K562 (cell line): ENCODE data around the gene TMEM184B. TPM values are rescaled to one million over a fixed set of nuclear protein-coding genes. Genes with fewer than 3 reads are reported as not detected.
A peak's percentile ranks its signal among the peaks of the same experiment; 100 is the strongest.

Experiments
- CHD4 ChIP-seq: fragments of 200-600 bp; sonication (generic); IDR thresholded peaks from 3 replicates; pipeline ENCODE4 v1.6.1; 2012; ENCODE audit warnings: low read depth, mild to moderate bottlenecking, mixed read lengths, low read length, inconsistent platforms; ENCODE audit not compliant: insufficient read depth, insufficient replicate concordance, poor library complexity, severe bottlenecking
- L3MBTL2 ChIP-seq: fragments of 450-650 bp; IDR thresholded peaks from 2 replicates; pipeline ENCODE4 v1.6.1; 2016; ENCODE audit warnings: mild to moderate bottlenecking, moderate library complexity
- MAFF ChIP-seq: IDR thresholded peaks from 2 replicates; pipeline ENCODE4 v1.6.1; 2012; ENCODE audit warnings: low read length, improper control_type of control experiment
- NR3C1 ChIP-seq: sonication (generic); formaldehyde crosslinking; IDR thresholded peaks from 2 replicates; pipeline ENCODE4 v1.8.1; 2022; ENCODE audit warnings: missing genetic modification reagents
- RBFOX2 ChIP-seq: fragments of 200-400 bp; formaldehyde crosslinking; IDR thresholded peaks from 2 replicates; pipeline ENCODE4 v1.6.1; 2017; ENCODE audit warnings: low read depth, mild to moderate bottlenecking, low read length, moderate library complexity
- SMAD4 ChIP-seq: fragments of 250-450 bp; sonication (Bioruptor Pico); conservative IDR thresholded peaks from 2 replicates; pipeline ENCODE4 v1.8.0; 2021; ENCODE audit warnings: inconsistent platforms, mild to moderate bottlenecking, moderate library complexity
- TCF7 ChIP-seq: sonication (generic); IDR thresholded peaks from 2 replicates; pipeline ENCODE4 v1.6.1; 2016; ENCODE audit warnings: antibody characterized with exemption, borderline replicate concordance
- U2AF1 ChIP-seq: fragments of 200-400 bp; formaldehyde crosslinking; optimal IDR thresholded peaks from 2 replicates; pipeline ENCODE3; 2017; ENCODE audit warnings: mild to moderate bottlenecking, low read depth, low read length, moderate library complexity
- USF1 ChIP-seq: sonication (generic); formaldehyde crosslinking; IDR thresholded peaks from 2 replicates; pipeline ENCODE4 v1.9.0; 2022; ENCODE audit warnings: mild to moderate bottlenecking, missing genetic modification reagents
- ZBTB12 ChIP-seq: fragments of 250-450 bp; sonication (Bioruptor Pico); IDR thresholded peaks from 2 replicates; pipeline ENCODE4 v1.4.0; 2020
- ZBTB7A ChIP-seq: IDR thresholded peaks from 2 replicates; pipeline ENCODE4 v1.6.1; 2011; ENCODE audit warnings: low read depth, mild to moderate bottlenecking, low read length, moderate library complexity, borderline replicate concordance; ENCODE audit not compliant: control insufficient read depth
- ZC3H11A ChIP-seq: IDR thresholded peaks from 2 replicates; pipeline ENCODE4 v1.6.1; 2012; ENCODE audit warnings: low read depth, low read length, improper control_type of control experiment
- ZNF644 ChIP-seq: fragments of 200-800 bp; sonication (Bioruptor generic); IDR thresholded peaks from 2 replicates; pipeline ENCODE4 v1.6.1; 2016; ENCODE audit warnings: low read depth, missing genetic modification characterization, missing compliant biosample characterization
- ZSCAN32 ChIP-seq: fragments of 450-650 bp; formaldehyde crosslinking; IDR thresholded peaks from 2 replicates; pipeline ENCODE4 v1.4.0; 2020; ENCODE audit warnings: mild to moderate bottlenecking, moderate library complexity
- polyA plus RNA-seq, 8 experiments: library from polyadenylated mRNA; depleted of rRNA in 4 of 8; stranded (reverse) in 5 of 8; unstranded in 3 of 8; fragments of >200 nt; fragmentation: Nextera tagmentation in 2 of 8; fragmentation: Illumina TruSeq in 1 of 8; extraction: Ambion mirVana in 2 of 8; extraction: Trizol in 1 of 8; gene quantifications; 2 replicates each; pipeline versions ENCODE4 v1.2.1 to v1.2.3, GENCODE V29; 2011 to 2014; ENCODE audit warnings: inconsistent platforms in 1 of 8, missing spikeins in 1 of 8
- total RNA-seq, 7 experiments: library from RNA; depleted of rRNA in 6 of 7; stranded (reverse); fragments of >200 nt in 6 of 7; fragmentation: Illumina TruSeq in 2 of 7; extraction: Trizol in 2 of 7; gene quantifications; 2 replicates each; pipeline versions ENCODE4 v1.2.1 to v1.2.3, GENCODE V29; 2011 to 2021; ENCODE audit warnings: low replicate concordance in 1 of 7
- TF ChIP-seq, protein P1 (sequence below), 3 experiments: fragments of 200-800 bp in 1 of 3; sonication (Bioruptor generic) in 1 of 3; sonication (generic) in 1 of 3; formaldehyde crosslinking in 1 of 3; IDR thresholded peaks; 2 replicates each; pipeline versions ENCODE4 v1.6.1 to v1.8.0; 2016 to 2022; ENCODE audit warnings: mild to moderate bottlenecking in 2 of 3, missing compliant biosample characterization in 2 of 3, missing genetic modification characterization in 2 of 3, missing genetic modification reagents in 1 of 3

Gene TMEM184B
- total and polyA plus RNA-seq, 9 of the 15 experiments (the other 6 are each of a cell fraction or from before 2014, with no cell fraction given): 0.31 to 25.1 (median 6.2) TPM

DNA sequence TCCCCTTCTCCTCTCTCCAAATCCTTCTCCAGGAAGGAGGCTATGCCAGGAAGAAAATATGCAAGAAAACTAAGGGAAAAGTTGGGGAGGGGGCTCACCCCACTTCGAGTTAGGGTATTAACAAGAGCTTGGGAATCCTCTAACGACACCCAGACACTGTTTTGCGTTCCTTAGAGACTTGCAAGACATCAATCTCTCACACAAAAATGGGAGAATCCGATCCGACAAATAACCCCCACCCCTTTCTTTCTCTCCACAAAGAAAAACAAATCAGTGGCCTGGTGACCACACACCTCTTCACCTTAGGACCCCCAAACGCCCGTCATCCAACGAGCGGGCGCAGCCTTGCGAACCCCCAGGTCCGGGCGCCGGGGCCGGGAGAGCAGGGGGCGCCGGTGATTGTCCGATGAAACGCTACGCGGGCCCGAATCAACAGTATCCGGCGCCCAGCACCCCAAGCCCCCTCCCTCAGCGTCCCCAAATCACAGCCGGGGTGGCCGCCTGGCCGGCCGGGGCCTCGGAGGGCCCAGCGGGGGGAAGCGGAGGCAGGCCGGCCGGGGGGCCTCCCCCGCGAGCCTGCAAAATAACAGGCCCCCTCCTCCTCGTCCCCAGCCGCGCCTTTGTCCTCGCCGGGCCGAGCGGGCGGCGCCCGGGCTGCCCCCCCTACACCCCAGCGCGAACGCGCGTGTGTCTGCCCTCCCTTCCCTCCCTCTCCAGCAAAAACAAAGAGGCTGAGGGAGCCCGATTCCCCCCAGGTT lies 43.7 kb upstream of the TMEM184B start (continued):
- TF ChIP-seq ZNF644 (tag): no peak
- TF ChIP-seq, protein P1, sequence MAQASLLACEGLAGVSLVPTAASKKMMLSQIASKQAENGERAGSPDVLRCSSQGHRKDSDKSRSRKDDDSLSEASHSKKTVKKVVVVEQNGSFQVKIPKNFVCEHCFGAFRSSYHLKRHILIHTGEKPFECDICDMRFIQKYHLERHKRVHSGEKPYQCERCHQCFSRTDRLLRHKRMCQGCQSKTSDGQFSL (CRISPR knock-in tag; IDR thresholded peaks at IDR 0.05): peak; percentile 84
- TF ChIP-seq, protein P1 (tag; IDR thresholded peaks at IDR 0.05): peak in 1 of 2 experiments; percentile 83; a peak in 2 of 4 replicates
- 0 out of 2 replicates have a peak, but pooled peaks have one; percentile 15 for TF ChIP-seq L3MBTL2
- no peak for TF ChIP-seq ZBTB12 (CRISPR knock-in tag)
- TF ChIP-seq ZBTB7A: peak; percentile 67; the same call in 1 of the 2 replicates
- TF ChIP-seq ZC3H11A: no peak
- TF ChIP-seq U2AF1: no peak
- no peak for TF ChIP-seq TCF7
- no peak for TF ChIP-seq CHD4
- TF ChIP-seq SMAD4 (CRISPR knock-in tag): peak; percentile 27
- no peak for TF ChIP-seq ZSCAN32 (CRISPR knock-in tag)
- peak; percentile 72 for TF ChIP-seq RBFOX2
- TF ChIP-seq MAFF: no peak
- no peak for TF ChIP-seq NR3C1 (CRISPR knock-in tag)
- TF ChIP-seq USF1 (CRISPR knock-in tag): no peak
